Erythroblast (primary cell): ENCODE data around the gene KRTAP4-7.
"Not testable (repeated sequence)": the region's sequence is repeated elsewhere in the genome, so short reads cannot be mapped to it uniquely, and the experiment has no call there.

ENCODE experiments used
- GATA1 ChIP-seq: IDR thresholded peaks from 2 replicates; pipeline ENCODE4 v1.6.1; 2011; ENCODE audit warnings: low read depth, mild to moderate bottlenecking, control low read depth, low read length, moderate library complexity
- POLR2A ChIP-seq: IDR thresholded peaks from 2 replicates; pipeline ENCODE4 v1.6.1; 2011; ENCODE audit warnings: mild to moderate bottlenecking, low read length

GRCh38 chr17:41054556-41054955, 29.4 kb upstream of the KRTAP4-7 start:
- TF ChIP-seq POLR2A, GATA1: not testable (repeated sequence)
